ENCODE data around the gene TRAPPC6A. TPM values are rescaled to one million over a fixed set of nuclear protein-coding genes. Genes with fewer than 3 reads are reported as not detected.
"Not testable (repeated sequence)": the region's sequence is repeated elsewhere in the genome, so short reads cannot be mapped to it uniquely, and the experiment has no call there.

The TRAPPC6A gene
- total RNA-seq, 2 experiments from 2014 or later, result 61.1 to 63.6 TPM

- H3K4me3 Mint-ChIP-seq, result peak overlapping the region; percentile 52
- no peak for ATAC-seq (ENCODE audit: low read depth)
- peaks cover 64% of the 10 kb centered on the region for H3K4me1 Mint-ChIP-seq
- H3K27me3 Mint-ChIP-seq, result no peaks in the 10 kb centered on the region
- POLR2A ChIA-PET, result no interaction called here
- no peak for DNase-seq
- peak overlapping the region; percentile 75 for H3K27ac Mint-ChIP-seq
- peaks cover 13% of the 10 kb centered on the region for H3K36me3 Mint-ChIP-seq
- H3K9me3 Mint-ChIP-seq, result no peaks in the 10 kb centered on the region
These were observed 56.2 kb downstream of the TRAPPC6A start for GRCh38 chr19:45121827-45122345.

- H3K36me3 Mint-ChIP-seq, result peaks cover 15% of the 10 kb centered on the region
- peak overlapping the region; percentile 69 for H3K4me3 Mint-ChIP-seq
- POLR2A ChIA-PET, result interaction anchor here (1.2 to 3.2 kb wide), 4 partner anchors 15 to 59 kb away, joined by 5 to 16 read pairs (median 5); partner anchors contain the start of genes BLOC1S3, PPP1R37 and TRAPPC6A
- H3K9me3 Mint-ChIP-seq, result no peaks in the 10 kb centered on the region
- DNase-seq (no peak), ATAC-seq (ENCODE audit: low read depth) (no peak)
- H3K27me3 Mint-ChIP-seq, result no peaks in the 10 kb centered on the region
- peak overlapping the region; percentile 84 for H3K27ac Mint-ChIP-seq
- peaks cover 70% of the 10 kb centered on the region for H3K4me1 Mint-ChIP-seq
These were observed 58.5 kb downstream of the TRAPPC6A start for GRCh38 chr19:45119582-45119981.

GRCh38 chr19:45118591-45119355 is 59.3 kb downstream of the TRAPPC6A start:
- Mint-ChIP-seq H3K4me1 (peaks cover 67% of the 10 kb centered on the region), H3K27ac (peak overlapping the region; percentile 84), H3K36me3 (peaks cover 12% of the 10 kb centered on the region), H3K4me3 (peak overlapping the region; percentile 69)
- not testable (repeated sequence) for H3K27me3 Mint-ChIP-seq, H3K9me3 Mint-ChIP-seq
- POLR2A ChIA-PET, result interaction anchor here (0.5 to 3.4 kb wide), 8 partner anchors 14 to 599 kb away, joined by 3 to 21 read pairs (median 5); partner anchors contain the start of genes BLOC1S3, PPP1R37 and TRAPPC6A
- peak; percentile 51 for DNase-seq
- peak; percentile 17 for ATAC-seq (ENCODE audit: low read depth)

DNA sequence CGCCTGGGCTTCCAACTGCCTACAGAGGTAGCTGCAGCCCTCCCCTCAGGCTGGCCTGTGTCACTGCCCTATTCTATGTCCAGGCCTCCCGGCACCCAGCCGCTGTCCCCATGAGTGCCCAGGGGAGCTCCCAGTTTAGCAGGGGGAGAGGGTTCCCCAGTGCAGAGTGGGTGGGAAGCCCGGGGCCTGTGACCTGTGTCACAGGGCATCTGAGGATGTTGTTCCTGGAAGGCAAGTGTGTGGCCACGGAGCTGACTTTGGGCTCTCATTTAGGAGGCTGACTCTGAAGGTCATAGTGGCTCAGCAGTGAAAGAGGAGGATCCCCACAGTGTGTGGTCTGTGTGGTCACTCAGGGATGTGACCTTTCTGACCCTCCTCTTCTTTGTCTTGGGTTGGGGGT is 59.9 kb downstream of the TRAPPC6A start:
- H3K36me3 Mint-ChIP-seq, result peaks cover 11% of the 10 kb centered on the region
- no peaks in the 10 kb centered on the region for H3K9me3 Mint-ChIP-seq
- ATAC-seq (ENCODE audit: low read depth) (no peak), DNase-seq (no peak)
- POLR2A ChIA-PET, result interaction anchor here (0.6 to 3.4 kb wide), 8 partner anchors 13 to 599 kb away, joined by 3 to 21 read pairs (median 5); partner anchors contain the start of genes BLOC1S3, PPP1R37 and TRAPPC6A
- H3K4me1 Mint-ChIP-seq, result peaks cover 66% of the 10 kb centered on the region
- peak overlapping the region; percentile 69 for H3K4me3 Mint-ChIP-seq
- no peaks in the 10 kb centered on the region for H3K27me3 Mint-ChIP-seq
- H3K27ac Mint-ChIP-seq, result peak overlapping the region; percentile 84

DNA sequence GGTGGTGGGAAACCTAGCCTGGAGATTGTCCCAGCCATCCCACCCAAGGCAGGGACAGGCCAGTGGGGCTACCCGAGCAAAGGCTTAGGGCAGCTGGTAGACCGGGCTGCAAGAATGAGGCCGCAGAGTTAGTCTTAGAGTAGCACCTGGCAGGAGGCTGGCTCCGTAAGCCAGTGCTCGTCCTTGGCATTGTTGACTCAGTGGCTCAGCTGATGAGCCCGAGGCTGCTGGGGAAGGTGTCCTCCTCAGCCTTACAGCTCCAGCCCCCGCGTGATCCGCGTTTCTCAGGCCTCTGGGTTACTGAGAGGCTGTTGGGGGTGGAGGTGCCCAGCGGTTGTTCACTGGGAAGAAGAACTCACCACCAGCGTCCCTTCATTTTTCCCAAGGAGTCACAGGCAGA is 60.4 kb downstream of the TRAPPC6A start:
- Mint-ChIP-seq H3K27ac (peak overlapping the region; percentile 84), H3K27me3 (no peaks in the 10 kb centered on the region), H3K4me3 (peak overlapping the region; percentile 69), H3K9me3 (no peaks in the 10 kb centered on the region), H3K36me3 (peaks cover 11% of the 10 kb centered on the region), H3K4me1 (peaks cover 66% of the 10 kb centered on the region)
- DNase-seq (peak; percentile 45), ATAC-seq (ENCODE audit: low read depth) (peak; percentile 11)
- POLR2A ChIA-PET, result interaction anchor here (0.7 to 3.4 kb wide), 5 partner anchors 13 to 61 kb away, joined by 3 to 21 read pairs (median 5); partner anchors contain the start of genes BLOC1S3 and PPP1R37

GRCh38 chr19:45117167-45117594 is 60.9 kb downstream of the TRAPPC6A start:
- POLR2A ChIA-PET, result interaction anchor here (0.8 to 3.4 kb wide), 4 partner anchors 12 to 62 kb away, joined by 3 to 21 read pairs (median 10); partner anchors contain the start of genes BLOC1S3 and PPP1R37

GRCh38 chr19:45115809-45116615 is 62.0 kb downstream of the TRAPPC6A start:
- ATAC-seq (ENCODE audit: low read depth) (no peak), DNase-seq (no peak)
- H3K36me3 Mint-ChIP-seq, result peaks cover 8% of the 10 kb centered on the region
- POLR2A ChIA-PET, result interaction anchor here (3.4 kb wide), 1 partner anchor 13 kb away, joined by 21 read pairs; no protein-coding TSS in a partner anchor
- no peaks in the 10 kb centered on the region for H3K9me3 Mint-ChIP-seq
- H3K4me1 Mint-ChIP-seq, result peaks cover 55% of the 10 kb centered on the region
- peak overlapping the region; percentile 61 for H3K4me3 Mint-ChIP-seq
- H3K27ac Mint-ChIP-seq, result peak overlapping the region; percentile 84
- H3K27me3 Mint-ChIP-seq, result no peaks in the 10 kb centered on the region

More at GRCh38 chr19:45117167-45117594, 60.9 kb downstream of the TRAPPC6A start:
- peak overlapping the region; percentile 84 for H3K27ac Mint-ChIP-seq
- H3K4me1 Mint-ChIP-seq, result peaks cover 63% of the 10 kb centered on the region
- H3K36me3 Mint-ChIP-seq, result peaks cover 8% of the 10 kb centered on the region
- no peaks in the 10 kb centered on the region for H3K27me3 Mint-ChIP-seq
- DNase-seq (peak; percentile 65), ATAC-seq (ENCODE audit: low read depth) (peak; percentile 57)
- no peaks in the 10 kb centered on the region for H3K9me3 Mint-ChIP-seq
- peak overlapping the region; percentile 61 for H3K4me3 Mint-ChIP-seq

- DNase-seq, result no peak
- H3K36me3 Mint-ChIP-seq, result peaks cover 2% of the 10 kb centered on the region
- H3K9me3 Mint-ChIP-seq, result no peaks in the 10 kb centered on the region
- H3K4me1 Mint-ChIP-seq, result peaks cover 48% of the 10 kb centered on the region
- POLR2A ChIA-PET, result interaction anchor here (1.6 kb wide), 1 partner anchor 22 kb away, joined by 4 read pairs; no protein-coding TSS in a partner anchor
- ATAC-seq (ENCODE audit: low read depth), result no peak
- no peaks in the 10 kb centered on the region for H3K27me3 Mint-ChIP-seq
- no peak overlapping the region for H3K4me3 Mint-ChIP-seq
- no peak overlapping the region for H3K27ac Mint-ChIP-seq
These were observed 63.9 kb downstream of the TRAPPC6A start for GRCh38 chr19:45114116-45114515.

DNA sequence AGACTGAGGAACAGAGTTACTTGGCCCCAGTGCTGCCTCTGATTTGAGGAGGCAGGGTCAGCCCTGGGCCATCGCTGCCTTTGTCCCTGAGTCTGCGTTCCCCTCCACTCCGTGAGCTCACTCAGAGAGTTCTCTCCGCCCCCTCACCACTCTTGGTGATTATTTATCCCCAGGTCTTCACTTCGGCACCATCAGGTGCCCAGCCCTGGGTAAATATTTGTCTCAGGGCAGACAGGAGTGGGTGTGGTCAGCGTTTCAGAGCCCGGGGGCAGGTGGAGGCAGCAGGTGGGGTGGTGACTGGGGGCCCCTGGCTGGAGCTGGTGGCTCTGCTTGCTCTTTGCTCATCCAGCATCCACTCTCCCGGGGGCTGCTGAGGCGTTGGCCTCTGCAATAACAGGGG is 64.4 kb downstream of the TRAPPC6A start:
- Mint-ChIP-seq H3K36me3 (peaks cover 2% of the 10 kb centered on the region), H3K4me3 (no peak overlapping the region), H3K4me1 (peaks cover 43% of the 10 kb centered on the region), H3K27ac (no peak overlapping the region), H3K27me3 (no peaks in the 10 kb centered on the region), H3K9me3 (no peaks in the 10 kb centered on the region)
- ATAC-seq (ENCODE audit: low read depth) (no peak), DNase-seq (no peak)
- POLR2A ChIA-PET, result interaction anchor here (1.6 kb wide), 2 partner anchors 10 to 21 kb away, joined by 4 to 5 read pairs; no protein-coding TSS in a partner anchor

Other genes with a start within 250 kb of the TRAPPC6A start
- gene APOC4, start 236.0 kb downstream of the TRAPPC6A start, total RNA-seq, result not detected
- gene APOC2, start 232.2 kb downstream of the TRAPPC6A start, total RNA-seq, result not detected
- 10 to 100 TPM; 63.8 to 65.3 TPM for gene CLPTM1, start 222.9 kb downstream of the TRAPPC6A start, total RNA-seq
- gene RELB, start 176.8 kb downstream of the TRAPPC6A start, total RNA-seq, result 10 to 100 TPM; 20.8 to 24.2 TPM
- gene CLASRP, start 139.2 kb downstream of the TRAPPC6A start, total RNA-seq, result 100 to 1,000 TPM; 128 to 129 TPM
- 1 to 10 TPM; 4.8 TPM for gene ZNF296, start 101.8 kb downstream of the TRAPPC6A start, total RNA-seq
- 10 to 100 TPM; 24.8 to 26.2 TPM for gene GEMIN7, start 99.0 kb downstream of the TRAPPC6A start, total RNA-seq
- 10 to 100 TPM; 29.5 to 31.9 TPM for gene PPP1R37, start 85.1 kb downstream of the TRAPPC6A start, total RNA-seq
- under 1 TPM; 0.31 to 0.47 TPM for gene NKPD1, start 17.3 kb downstream of the TRAPPC6A start, total RNA-seq
- 10 to 100 TPM; 21.9 to 22.8 TPM for gene BLOC1S3, start 547 bp upstream of the TRAPPC6A start, total RNA-seq
- not detected for gene EXOC3L2, start 67.2 kb upstream of the TRAPPC6A start, total RNA-seq
- 10 to 100 TPM; 24.8 to 26.1 TPM for gene MARK4, start 73.0 kb upstream of the TRAPPC6A start, total RNA-seq
- not detected for gene CKM, start 144.6 kb upstream of the TRAPPC6A start, total RNA-seq
- gene KLC3, start 162.5 kb upstream of the TRAPPC6A start, total RNA-seq, result not detected
- 10 to 100 TPM; 20.0 to 28.2 TPM for gene ERCC2, start 192.3 kb upstream of the TRAPPC6A start, total RNA-seq
- 10 to 100 TPM; 20.2 to 25.7 TPM for gene PPP1R13L, start 226.8 kb upstream of the TRAPPC6A start, total RNA-seq
- gene POLR1G, start 228.4 kb upstream of the TRAPPC6A start, total RNA-seq, result 1 to 10 TPM; 6.0 to 6.3 TPM
- gene ERCC1, start 245.7 kb upstream of the TRAPPC6A start, total RNA-seq, result 10 to 100 TPM; 63.1 to 63.3 TPM

All from activated naive CD8-positive, alpha-beta T cell treated with anti-CD3 and anti-CD28 coated beads, Interleukin-2, amount 10 ng/mL, durations not matched to agents 7 days and 5 days (primary cell).